Effector CD4-positive, alpha-beta T cell (primary cell): Measurements from ENCODE around the gene DAB2IP.
"Not testable (repeated sequence)": the region's sequence is repeated elsewhere in the genome, so short reads cannot be mapped to it uniquely, and the experiment has no call there.

Experiments used
- DNase-seq: peaks from one replicate; pipeline ENCODE4 v3.0.0-alpha.2; 2020

The DAB2IP gene

GRCh38 chr9:121626012-121626411 is 25.4 kb upstream of the DAB2IP start:
- no peak for DNase-seq

GRCh38 chr9:121627427-121627826 is 24.0 kb upstream of the DAB2IP start:
- no peak for DNase-seq

GRCh38 chr9:121628401-121628800 is 23.0 kb upstream of the DAB2IP start:
- no peak for DNase-seq

GRCh38 chr9:121631115-121631514 is 20.3 kb upstream of the DAB2IP start:
- no peak for DNase-seq

GRCh38 chr9:121631978-121632418 is 19.4 kb upstream of the DAB2IP start:
- no peak for DNase-seq

- no peak for DNase-seq
These were observed 18.2 kb upstream of the DAB2IP start for GRCh38 chr9:121633119-121633714.

GRCh38 chr9:121633736-121634135 is 17.7 kb upstream of the DAB2IP start:
- DNase-seq, result no peak

- no peak for DNase-seq
These were observed 16.8 kb upstream of the DAB2IP start for GRCh38 chr9:121634329-121635261.

GRCh38 chr9:121635300-121635876 is 16.0 kb upstream of the DAB2IP start:
- no peak for DNase-seq

- DNase-seq, result no peak
These were observed 15.0 kb upstream of the DAB2IP start for GRCh38 chr9:121636341-121636865.

GRCh38 chr9:121636978-121637712 is 14.3 kb upstream of the DAB2IP start:
- DNase-seq, result no peak

GRCh38 chr9:121637713-121638220 is 13.7 kb upstream of the DAB2IP start:
- DNase-seq, result no peak

GRCh38 chr9:121638399-121638798 is 13.0 kb upstream of the DAB2IP start:
- no peak for DNase-seq

- DNase-seq, result no peak
These were observed 12.4 kb upstream of the DAB2IP start for GRCh38 chr9:121638901-121639592.

GRCh38 chr9:121639619-121640018 is 11.8 kb upstream of the DAB2IP start:
- no peak for DNase-seq

GRCh38 chr9:121640076-121640475 is 11.4 kb upstream of the DAB2IP start:
- no peak for DNase-seq

- DNase-seq, result no peak
These were observed 10.8 kb upstream of the DAB2IP start for GRCh38 chr9:121640491-121641223.

- no peak for DNase-seq
These were observed 10.2 kb upstream of the DAB2IP start for GRCh38 chr9:121641224-121641611.

GRCh38 chr9:121642758-121643157 is 8.7 kb upstream of the DAB2IP start:
- DNase-seq, result no peak

GRCh38 chr9:121643473-121643872 is 8.0 kb upstream of the DAB2IP start:
- no peak for DNase-seq

- DNase-seq, result not testable (repeated sequence)
These were observed 7.4 kb upstream of the DAB2IP start for GRCh38 chr9:121644040-121644439.
